ENCODE measurements around the gene ARHGEF12.

- TF ChIP-seq CTCF (IDR thresholded peaks at IDR 0.05) (no peak), POLR2A (IDR thresholded peaks at IDR 0.05) (no peak), EP300 (IDR thresholded peaks at IDR 0.05) (no peak)
Observed at GRCh38 chr11:120424970-120425332, 88.7 kb downstream of the ARHGEF12 start.
